Daoy (cell line): ENCODE measurements around the gene LRRC31. TPM values are rescaled to one million over a fixed set of nuclear protein-coding genes. Genes with fewer than 3 reads are reported as not detected.

Source experiments
- DNase-seq: peaks from one replicate; pipeline ENCODE4 v3.0.0-alpha.2; 2015; ENCODE audit warnings: low read depth
- total RNA-seq: library from RNA; depleted of rRNA; stranded (reverse); fragments of >200 nt; shearing (Covaris generic); gene quantifications from 2 replicates; pipeline ENCODE4 v1.2.3, GENCODE V29; 2014; rRNA removed

The LRRC31 gene
- not detected in 2 replicates for total RNA-seq

GRCh38 chr3:169869484-169870220 is at the start of gene LRRC31:
Gene LRRC31, minus strand, starts transcription at chr3:169869935. Its CDS starts 128 bp downstream, at chr3:169869807.
- DNase-seq = no peak

- peak; percentile 46 for DNase-seq
These were observed 44.6 kb upstream of the LRRC31 start for GRCh38 chr3:169914321-169914720.

GRCh38 chr3:169913323-169913722 is 43.6 kb upstream of the LRRC31 start:
- DNase-seq = no peak

- no peak for DNase-seq
These were observed 41.5 kb upstream of the LRRC31 start, which contains the start of gene SAMD7 for GRCh38 chr3:169911272-169911671. Gene SAMD7, plus strand, starts transcription at chr3:169911572. Its CDS starts 7,927 bp downstream, at chr3:169919499.

GRCh38 chr3:169907944-169908343 is 38.2 kb upstream of the LRRC31 start:
- no peak for DNase-seq

GRCh38 chr3:169907476-169907875 is 37.7 kb upstream of the LRRC31 start:
- no peak for DNase-seq

- no peak for DNase-seq
These were observed 35.7 kb upstream of the LRRC31 start for GRCh38 chr3:169905404-169905803.

GRCh38 chr3:169901453-169901852 is 31.7 kb upstream of the LRRC31 start:
- DNase-seq = no peak

GRCh38 chr3:169897284-169897683 is 27.5 kb upstream of the LRRC31 start:
- no peak for DNase-seq

GRCh38 chr3:169895072-169895471 is 25.3 kb upstream of the LRRC31 start:
- DNase-seq = no peak

- no peak for DNase-seq
These were observed 24.4 kb upstream of the LRRC31 start for GRCh38 chr3:169894110-169894509.

GRCh38 chr3:169891886-169892285 is 22.2 kb upstream of the LRRC31 start:
- no peak for DNase-seq

- no peak for DNase-seq
These were observed 16.9 kb upstream of the LRRC31 start for GRCh38 chr3:169886671-169887070.

GRCh38 chr3:169880576-169881250 is 11.0 kb upstream of the LRRC31 start:
- DNase-seq = no peak

- DNase-seq = no peak
These were observed 10.3 kb upstream of the LRRC31 start for GRCh38 chr3:169879845-169880575.

GRCh38 chr3:169879013-169879557 is 9.3 kb upstream of the LRRC31 start:
- DNase-seq = no peak

GRCh38 chr3:169871129-169871886 is 1.6 kb upstream of the LRRC31 start:
- DNase-seq = no peak

- DNase-seq = no peak
These were observed 1.4 kb downstream of the LRRC31 start for GRCh38 chr3:169868369-169868768.

- no peak for DNase-seq
These were observed 2.0 kb downstream of the LRRC31 start for GRCh38 chr3:169867584-169868210.

GRCh38 chr3:169865176-169865767 is 4.5 kb downstream of the LRRC31 start:
- no peak for DNase-seq

- no peak for DNase-seq
These were observed 5.5 kb downstream of the LRRC31 start for GRCh38 chr3:169864270-169864669.
